Dermis microvascular lymphatic vessel endothelial cell (primary cell): Measurements from ENCODE around the gene KIAA1671. TPM values are rescaled to one million over a fixed set of nuclear protein-coding genes. Genes with fewer than 3 reads are reported as not detected.

ENCODE experiments used
- DNase-seq, 2 donors: peaks; one replicate each; pipeline versions ENCODE4 v3.0.0 to v3.0.0-alpha.2; 2010; ENCODE audit warnings: low read depth in 2 of 2
- total RNA-seq: library from RNA; depleted of rRNA; stranded (reverse); fragments of >200 nt; gene quantifications from 2 replicates; pipeline ENCODE4 v1.2.1, GENCODE V29; 2014

Gene KIAA1671
- total RNA-seq, 1 donor from 2014 or later: 34.8 TPM

DNA sequence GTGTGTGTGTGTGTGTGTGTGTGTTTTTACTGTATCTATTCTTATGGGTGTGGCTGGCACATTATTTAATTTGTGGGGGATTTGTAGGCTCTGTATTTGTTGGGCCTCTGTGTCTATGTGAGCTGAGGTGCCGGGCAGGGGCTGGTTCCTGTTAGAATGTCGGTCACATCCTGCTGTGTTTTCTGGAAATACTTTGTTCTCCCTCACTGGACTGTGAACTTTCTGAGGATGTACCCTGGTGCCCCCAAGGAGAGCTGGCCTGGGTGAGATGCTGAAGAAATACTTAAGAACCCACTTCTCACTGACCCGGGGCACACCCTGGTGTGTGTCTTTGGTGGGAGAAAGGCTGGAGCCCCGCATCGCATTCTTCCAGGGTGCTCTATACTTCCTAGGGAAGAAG, 28.6 kb downstream of the KIAA1671 start:
- peak in 1 of 2 donors; percentile 23 for DNase-seq

- DNase-seq: no peak
Measured at GRCh38 chr22:24981656-24982055, 29.1 kb downstream of the KIAA1671 start.

DNA sequence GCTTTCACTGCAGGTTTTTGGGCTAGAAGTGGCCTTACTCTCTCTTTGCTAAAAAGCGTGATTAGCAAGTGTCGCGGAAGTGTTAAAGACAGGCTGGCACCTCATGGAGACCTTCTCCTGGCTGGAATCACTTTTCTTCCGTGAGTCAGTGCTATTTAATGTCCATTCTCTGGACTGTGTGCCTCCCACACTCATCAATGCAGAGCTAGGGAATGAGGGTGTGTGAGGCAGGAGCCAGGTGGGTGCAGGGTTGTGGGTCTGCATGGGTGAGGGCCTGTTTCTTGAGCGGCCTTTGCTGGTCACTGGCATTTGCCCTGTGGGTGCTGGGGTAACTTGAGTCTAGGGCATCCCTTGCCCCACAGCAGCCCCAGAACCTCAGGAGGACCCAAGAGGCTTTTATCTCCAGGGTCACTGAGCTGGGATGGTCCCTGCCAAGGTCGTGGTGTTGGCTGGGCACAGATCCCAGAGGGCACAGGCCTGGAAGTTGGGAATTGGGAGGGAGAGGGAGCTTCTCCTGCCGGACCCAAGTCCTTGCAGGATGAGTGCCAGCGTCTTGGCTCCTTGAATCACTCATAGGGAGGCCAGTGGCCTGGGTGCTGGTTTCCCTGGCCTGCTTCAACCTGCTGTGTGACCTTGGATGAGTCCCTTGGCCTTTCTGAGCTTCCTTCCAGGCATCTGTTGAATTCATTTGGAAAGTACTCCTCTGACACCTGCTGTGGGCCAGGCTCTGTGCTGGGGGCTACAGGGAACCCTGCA, 30.0 kb downstream of the KIAA1671 start:
- DNase-seq: peak in 1 of 2 donors; percentile 25

DNA sequence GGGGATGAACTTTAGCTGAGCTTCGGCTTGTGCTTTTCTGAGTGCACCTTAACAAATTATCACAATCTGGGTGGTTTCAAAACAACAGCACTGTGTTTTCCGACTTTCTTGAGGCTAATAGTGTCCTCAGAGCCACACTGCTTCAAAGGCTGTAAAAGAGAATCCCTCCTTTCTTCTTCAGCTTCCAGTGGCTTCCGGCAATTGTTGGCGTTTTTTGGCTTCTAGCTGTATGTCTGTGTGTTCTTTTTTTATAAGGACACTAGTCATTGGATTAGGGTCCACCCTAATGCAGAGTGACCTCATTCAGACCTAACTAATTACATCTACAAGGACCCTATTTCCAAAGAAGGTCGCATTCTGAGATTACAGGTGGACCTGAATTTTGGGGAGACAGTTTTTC, 30.6 kb downstream of the KIAA1671 start:
- peak in 1 of 2 donors; percentile 78 for DNase-seq

- DNase-seq: no peak
Measured at GRCh38 chr22:24984122-24984521, 31.6 kb downstream of the KIAA1671 start.

GRCh38 chr22:24985826-24986214, 33.3 kb downstream of the KIAA1671 start:
- peak; percentile 99 to 100 for DNase-seq

DNA sequence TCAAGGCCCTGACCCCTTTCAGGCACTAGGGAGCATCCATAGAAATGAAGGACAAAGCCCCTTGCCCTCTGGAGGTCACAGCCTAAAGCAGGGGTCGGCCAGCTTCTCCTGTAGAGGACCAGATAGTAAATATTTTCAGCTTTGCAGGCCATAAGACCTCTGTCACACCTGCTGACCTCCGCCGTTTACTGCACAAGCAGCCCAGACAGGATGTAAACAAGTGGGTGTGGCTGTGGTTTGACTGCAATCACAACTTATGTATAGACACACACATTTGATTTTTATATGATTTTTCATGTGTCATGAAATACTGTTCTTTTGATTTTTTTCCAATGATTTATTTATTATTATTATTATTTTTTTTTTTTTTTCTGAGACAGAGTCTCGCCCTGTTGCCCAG, 34.3 kb downstream of the KIAA1671 start:
- DNase-seq: peak in 1 of 2 donors; percentile 33

GRCh38 chr22:24989135-24989534, 36.6 kb downstream of the KIAA1671 start:
- no peak for DNase-seq

DNA sequence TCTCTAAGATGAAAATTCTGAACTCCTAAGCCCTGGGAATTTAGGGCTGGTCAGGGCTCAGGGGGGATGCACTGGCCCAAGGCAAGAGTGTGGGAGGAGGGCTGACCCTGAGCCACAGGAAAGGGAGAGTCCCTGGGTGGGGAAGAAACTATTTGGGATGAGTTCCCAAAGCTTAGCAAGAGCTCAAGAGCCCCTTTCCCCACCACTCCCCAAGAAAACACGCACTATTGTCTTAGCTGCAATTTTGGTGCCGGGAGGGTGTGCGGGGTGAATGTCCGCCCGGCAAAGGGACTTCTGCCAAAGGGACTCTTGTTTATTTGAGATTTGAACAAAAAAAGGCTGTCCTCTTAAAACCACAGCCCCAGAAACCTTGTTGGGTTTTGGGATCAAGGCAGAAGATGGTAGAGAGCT, 37.0 kb downstream of the KIAA1671 start:
- DNase-seq: no peak

DNA sequence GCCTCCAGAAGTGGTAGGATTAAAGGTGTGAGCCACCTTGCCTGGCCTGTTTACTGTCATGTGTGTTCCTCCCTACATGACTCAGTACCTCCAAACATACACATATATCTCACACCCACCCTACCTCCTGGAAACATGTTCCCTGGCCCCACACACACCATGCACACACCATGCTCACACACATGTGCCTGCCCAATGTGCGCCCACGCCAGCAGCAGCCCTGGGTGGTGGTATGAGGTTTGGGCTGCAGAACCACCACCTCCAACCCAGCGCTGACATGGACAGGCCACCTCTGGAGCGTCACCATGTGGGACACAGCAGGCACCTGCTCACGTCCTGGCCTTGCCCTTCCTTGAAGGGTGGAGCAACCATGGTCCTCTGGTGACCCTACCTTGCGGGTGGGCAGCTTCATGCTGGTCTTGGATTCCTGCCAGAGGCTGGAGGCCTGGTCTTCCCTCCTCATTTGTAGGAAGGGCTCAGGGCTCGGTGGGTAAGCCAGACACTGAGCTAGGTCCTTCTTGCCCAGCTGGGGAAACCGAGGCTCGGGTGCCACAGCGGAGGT, 37.9 kb downstream of the KIAA1671 start:
- no peak for DNase-seq

DNA sequence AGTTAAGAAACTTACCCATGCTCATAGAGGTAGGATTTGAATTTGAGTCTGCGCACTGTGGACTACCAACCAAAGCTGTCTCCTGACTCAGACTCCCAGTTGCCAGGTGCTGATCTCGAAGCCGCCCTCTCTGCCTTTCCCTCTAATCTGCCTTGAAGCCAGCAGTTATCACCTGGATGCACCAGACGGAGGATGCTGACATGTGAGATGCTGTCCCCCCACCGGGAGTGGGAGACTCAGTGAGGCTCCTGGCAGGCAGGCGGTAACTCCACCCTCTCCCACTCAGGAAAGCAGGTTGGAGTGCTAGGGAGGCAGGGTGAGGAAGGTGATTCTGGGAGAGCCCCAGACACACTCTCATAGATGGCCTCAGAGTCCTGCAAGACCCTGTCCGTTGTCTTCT, 40.4 kb downstream of the KIAA1671 start:
- no peak for DNase-seq

GRCh38 chr22:24994070-24994763, 41.7 kb downstream of the KIAA1671 start:
- DNase-seq: no peak

GRCh38 chr22:24995649-24996180, 43.2 kb downstream of the KIAA1671 start:
- no peak for DNase-seq

DNA sequence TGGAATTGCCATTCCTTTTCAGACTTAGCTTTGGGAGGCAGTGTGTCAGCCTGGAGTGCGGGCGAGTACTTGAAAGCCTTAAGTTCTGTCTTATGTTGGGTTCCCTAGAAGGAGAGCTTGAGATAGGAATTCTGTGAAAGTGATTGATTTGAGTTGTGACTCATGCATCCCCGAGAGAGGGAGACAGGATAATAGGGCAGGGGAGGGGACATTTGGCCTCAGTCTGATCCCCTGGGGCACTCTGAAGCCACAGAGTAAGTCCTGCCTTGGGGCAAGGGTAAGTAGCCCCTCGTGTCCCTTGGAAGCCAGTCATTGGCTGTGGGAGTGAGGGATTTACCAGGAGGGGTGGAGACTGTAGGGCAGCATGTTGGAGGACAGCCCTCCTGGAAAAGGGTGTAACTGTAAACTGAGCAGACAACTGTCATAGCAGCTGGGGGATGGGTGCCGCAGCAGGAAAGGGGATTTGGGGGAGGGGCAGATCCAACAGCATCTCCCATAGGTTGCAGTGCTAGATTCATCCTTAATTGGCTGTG, 44.0 kb downstream of the KIAA1671 start:
- peak in 1 of 2 donors; percentile 57 for DNase-seq

DNA sequence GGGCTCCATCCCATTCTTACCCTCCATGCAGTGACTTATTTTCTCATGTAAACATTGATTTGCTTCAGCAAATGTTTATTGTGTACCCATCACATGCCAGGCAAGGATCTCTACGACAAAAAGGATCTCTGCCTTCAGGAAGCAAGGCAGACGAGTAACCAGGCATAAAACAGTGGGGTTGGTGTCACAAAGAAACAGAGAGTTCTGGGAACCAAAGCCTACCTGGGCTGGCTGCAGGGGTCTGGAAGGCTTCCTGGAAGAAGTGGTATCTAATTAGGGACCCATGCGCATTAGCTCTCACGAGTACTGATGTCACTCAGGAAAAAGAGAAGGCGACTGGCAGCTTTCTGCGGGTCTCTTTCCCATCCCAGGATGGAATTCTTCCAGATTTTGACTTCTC, 44.5 kb downstream of the KIAA1671 start:
- no peak for DNase-seq

DNA sequence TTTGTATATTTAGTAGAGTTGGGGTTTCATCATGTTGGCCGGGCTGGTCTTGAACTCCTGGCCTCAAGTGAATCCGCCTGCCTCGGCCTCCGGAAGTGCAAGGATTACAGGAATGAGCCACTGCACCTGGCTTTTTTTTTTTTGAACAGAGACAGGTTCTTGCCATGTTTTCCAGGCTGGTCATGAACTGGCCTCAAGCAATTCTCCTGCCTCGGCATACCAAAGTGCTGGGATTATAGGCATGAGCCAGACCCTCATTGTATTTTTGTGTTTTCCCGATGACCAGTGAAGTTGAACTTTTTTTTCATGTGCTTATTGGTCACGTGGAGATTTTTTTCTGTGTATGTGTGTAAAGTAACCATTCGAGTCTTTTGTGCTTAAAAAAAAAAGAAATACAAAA, 48.2 kb downstream of the KIAA1671 start:
- DNase-seq: no peak

GRCh38 chr22:25002241-25002985, 49.9 kb downstream of the KIAA1671 start:
- peak in 1 of 2 donors; percentile 61 for DNase-seq

DNA sequence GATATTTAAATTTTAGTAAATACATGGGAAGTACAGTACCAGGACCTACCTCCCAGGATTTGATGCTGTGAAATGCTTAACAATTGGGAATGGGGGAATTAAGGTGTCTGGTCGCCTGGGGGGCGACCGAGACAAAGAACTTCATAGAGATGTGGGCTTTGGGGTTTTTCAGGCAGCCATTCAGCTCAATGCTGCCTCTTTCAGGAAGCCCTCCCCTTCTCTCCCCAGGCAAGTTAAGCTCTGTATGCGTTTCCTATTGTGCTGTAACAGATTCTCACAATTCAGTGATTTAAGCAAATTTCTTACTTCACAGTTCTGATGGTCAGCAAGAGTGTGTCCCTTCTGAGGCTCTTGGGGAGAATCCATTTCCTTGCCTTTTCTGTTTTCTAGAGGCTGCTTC, 53.8 kb downstream of the KIAA1671 start:
- no peak for DNase-seq

- DNase-seq: peak in 1 of 2 donors; percentile 34
Measured at GRCh38 chr22:25007444-25008106, 55.1 kb downstream of the KIAA1671 start.

DNA sequence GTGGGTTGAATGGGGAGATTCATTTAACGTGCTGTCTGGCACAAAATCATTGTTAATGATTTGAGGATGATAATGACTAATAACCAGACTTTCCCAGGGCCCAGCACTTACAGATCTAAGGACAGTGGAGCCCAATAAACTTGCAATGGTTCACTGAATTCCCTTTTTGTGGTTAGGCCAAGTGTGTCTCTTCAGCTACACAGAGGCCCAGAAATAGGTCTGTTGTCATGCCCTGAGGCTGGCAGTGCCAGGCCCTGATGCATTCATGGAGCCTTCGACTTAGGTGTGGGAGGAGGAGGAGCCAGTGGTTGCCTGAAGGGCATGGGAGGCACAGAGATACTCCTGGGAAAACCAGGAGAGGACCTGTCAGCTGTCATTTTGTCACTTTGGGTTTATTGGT, 56.1 kb downstream of the KIAA1671 start:
- no peak for DNase-seq

DNA sequence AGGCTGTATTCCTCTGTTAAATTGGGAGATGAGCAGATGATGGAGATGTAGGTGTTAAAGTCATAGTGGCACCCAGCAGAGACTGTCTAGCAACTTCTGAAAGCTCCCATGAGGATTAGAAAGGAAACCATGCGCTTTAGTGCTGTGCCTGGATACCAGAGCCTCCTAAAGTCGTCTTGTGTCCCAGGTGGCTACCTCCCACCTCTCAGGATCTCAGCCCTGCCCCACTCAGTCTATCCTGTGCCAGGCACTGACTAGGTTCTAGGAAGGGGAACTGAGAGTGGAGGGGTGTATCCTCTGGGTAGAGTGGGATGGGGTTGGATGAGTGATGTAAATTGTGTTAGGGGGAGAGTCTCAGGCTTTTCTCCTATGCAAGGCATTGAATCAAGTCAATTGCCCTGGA, 60.2 kb downstream of the KIAA1671 start:
- DNase-seq: no peak
